ENCODE data around the gene PDK2.
A peak's percentile ranks its signal among the peaks of the same experiment; 100 is the strongest.

The PDK2 gene

GRCh38 chr17:50048988-50049387 is 46.2 kb upstream of the PDK2 start:
- Histone ChIP-seq H3K4me3 (ENCODE audit: control insufficient read depth in 1 of 7, extremely low read depth in 1 of 7, insufficient read depth in 4 of 7, low read depth in 2 of 7, low read length in 6 of 7) (no peak overlapping the region), H3K9me3 (ENCODE audit: control extremely low read depth in 1 of 5, control insufficient read depth in 4 of 5, insufficient read depth in 2 of 5, low read depth in 1 of 5, low read length in 4 of 5) (no peaks in the 10 kb centered on the region), H3K27me3 (replicated peaks in 2 of 5; ENCODE audit: control insufficient read depth in 4 of 5, insufficient read depth in 5 of 5, low read length in 4 of 5) (peaks cover 0 to 8% (median 3%) of the 10 kb centered on the region in 5 experiments), H3K36me3 (ENCODE audit: control insufficient read depth in 4 of 4, insufficient read depth in 4 of 4, low read length in 3 of 4) (no peaks in the 10 kb centered on the region), H3K27ac (ENCODE audit: insufficient read depth in 1 of 2, low read depth in 1 of 2, low read length in 2 of 2, poor library complexity in 1 of 2, severe bottlenecking in 2 of 2) (no peak overlapping the region), H3K4me1 (ENCODE audit: control extremely low read depth in 1 of 4, control insufficient read depth in 4 of 4, insufficient read depth in 4 of 4, low read length in 3 of 4) (peaks cover 0 to 40% (median 19%) of the 10 kb centered on the region in 4 experiments)
- ChIA-PET CTCF (interaction anchor here (1.1 kb wide), 1 partner anchor 17 kb away, joined by 3 read pairs; no protein-coding TSS in a partner anchor), POLR2A (no interaction called here)
- no peak for DNase-seq
- WGBS (ENCODE audit: insufficient coverage): 98% methylated on average over 4 of the region's 4 CpGs

- CTCF ChIA-PET: interaction anchor here (1.1 kb wide), 1 partner anchor 18 kb away, joined by 3 read pairs; no protein-coding TSS in a partner anchor
- H3K9me3 ChIP-seq (ENCODE audit: control extremely low read depth in 1 of 5, control insufficient read depth in 4 of 5, insufficient read depth in 2 of 5, low read depth in 1 of 5, low read length in 4 of 5): no peaks in the 10 kb centered on the region
These were observed 45.5 kb upstream of the PDK2 start for GRCh38 chr17:50049636-50050035.

GRCh38 chr17:50050431-50051032 is 44.6 kb upstream of the PDK2 start:
- DNase-seq: no peak
- WGBS (ENCODE audit: insufficient coverage): 95% methylated on average over 8 of the region's 12 CpGs
- CTCF ChIA-PET: interaction anchor here (0.6 kb wide), 1 partner anchor 28 kb away, joined by 3 read pairs; no protein-coding TSS in a partner anchor
- POLR2A ChIA-PET: no interaction called here
- Histone ChIP-seq H3K9me3 (ENCODE audit: control extremely low read depth in 1 of 5, control insufficient read depth in 4 of 5, insufficient read depth in 2 of 5, low read depth in 1 of 5, low read length in 4 of 5) (no peaks in the 10 kb centered on the region), H3K36me3 (ENCODE audit: control insufficient read depth in 4 of 4, insufficient read depth in 4 of 4, low read length in 3 of 4) (no peaks in the 10 kb centered on the region), H3K4me1 (ENCODE audit: control extremely low read depth in 1 of 4, control insufficient read depth in 4 of 4, insufficient read depth in 4 of 4, low read length in 3 of 4) (peaks cover 0 to 47% (median 27%) of the 10 kb centered on the region in 4 experiments), H3K4me3 (ENCODE audit: control insufficient read depth in 1 of 7, extremely low read depth in 1 of 7, insufficient read depth in 4 of 7, low read depth in 2 of 7, low read length in 6 of 7) (no peak overlapping the region), H3K27ac (ENCODE audit: insufficient read depth in 1 of 2, low read depth in 1 of 2, low read length in 2 of 2, poor library complexity in 1 of 2, severe bottlenecking in 2 of 2) (no peak overlapping the region), H3K27me3 (replicated peaks in 2 of 5; ENCODE audit: control insufficient read depth in 4 of 5, insufficient read depth in 5 of 5, low read length in 4 of 5) (peaks cover 0 to 19% (median 13%) of the 10 kb centered on the region in 5 experiments)

More at GRCh38 chr17:50049636-50050035, 45.5 kb upstream of the PDK2 start:
- DNase-seq: no peak
- no peak overlapping the region for H3K27ac ChIP-seq (ENCODE audit: insufficient read depth in 1 of 2, low read depth in 1 of 2, low read length in 2 of 2, poor library complexity in 1 of 2, severe bottlenecking in 2 of 2)
- POLR2A ChIA-PET: no interaction called here
- no peak overlapping the region for H3K4me3 ChIP-seq (ENCODE audit: control insufficient read depth in 1 of 7, extremely low read depth in 1 of 7, insufficient read depth in 4 of 7, low read depth in 2 of 7, low read length in 6 of 7)
- 85% methylated on average over 2 of the region's 3 CpGs for WGBS (ENCODE audit: insufficient coverage)
- peaks cover 0 to 40% (median 20%) of the 10 kb centered on the region in 4 experiments for H3K4me1 ChIP-seq (ENCODE audit: control extremely low read depth in 1 of 4, control insufficient read depth in 4 of 4, insufficient read depth in 4 of 4, low read length in 3 of 4)
- H3K27me3 ChIP-seq (replicated peaks in 2 of 5; ENCODE audit: control insufficient read depth in 4 of 5, insufficient read depth in 5 of 5, low read length in 4 of 5): peaks cover 0 to 12% (median 5%) of the 10 kb centered on the region in 5 experiments
- no peaks in the 10 kb centered on the region for H3K36me3 ChIP-seq (ENCODE audit: control insufficient read depth in 4 of 4, insufficient read depth in 4 of 4, low read length in 3 of 4)

- Histone ChIP-seq H3K27ac (ENCODE audit: insufficient read depth in 1 of 2, low read depth in 1 of 2, low read length in 2 of 2, poor library complexity in 1 of 2, severe bottlenecking in 2 of 2) (no peak overlapping the region), H3K4me1 (ENCODE audit: control extremely low read depth in 1 of 4, control insufficient read depth in 4 of 4, insufficient read depth in 4 of 4, low read length in 3 of 4) (peaks cover 0 to 53% (median 30%) of the 10 kb centered on the region in 4 experiments), H3K4me3 (ENCODE audit: control insufficient read depth in 1 of 7, extremely low read depth in 1 of 7, insufficient read depth in 4 of 7, low read depth in 2 of 7, low read length in 6 of 7) (no peak overlapping the region), H3K36me3 (ENCODE audit: control insufficient read depth in 4 of 4, insufficient read depth in 4 of 4, low read length in 3 of 4) (no peaks in the 10 kb centered on the region), H3K27me3 (replicated peaks in 2 of 5; ENCODE audit: control insufficient read depth in 4 of 5, insufficient read depth in 5 of 5, low read length in 4 of 5) (peaks cover 0 to 20% (median 13%) of the 10 kb centered on the region in 5 experiments), H3K9me3 (ENCODE audit: control extremely low read depth in 1 of 5, control insufficient read depth in 4 of 5, insufficient read depth in 2 of 5, low read depth in 1 of 5, low read length in 4 of 5) (no peaks in the 10 kb centered on the region)
- POLR2A ChIA-PET: no interaction called here
- DNase-seq: peak; percentile 44 to 76 (median 76)
- 100% methylated on average over 1 of the region's 4 CpGs for WGBS (ENCODE audit: insufficient coverage)
- CTCF ChIA-PET: interaction anchor here (1.1 kb wide), 2 partner anchors 10 to 26 kb away, joined by 3 read pairs; no protein-coding TSS in a partner anchor
These were observed 44.0 kb upstream of the PDK2 start for GRCh38 chr17:50051082-50051576.

GRCh38 chr17:50051606-50052005 is 43.5 kb upstream of the PDK2 start:
- DNase-seq: no peak
- Histone ChIP-seq H3K27me3 (replicated peaks in 2 of 5; ENCODE audit: control insufficient read depth in 4 of 5, insufficient read depth in 5 of 5, low read length in 4 of 5) (peaks cover 0 to 25% (median 13%) of the 10 kb centered on the region in 5 experiments), H3K4me1 (ENCODE audit: control extremely low read depth in 1 of 4, control insufficient read depth in 4 of 4, insufficient read depth in 4 of 4, low read length in 3 of 4) (peaks cover 0 to 58% (median 35%) of the 10 kb centered on the region in 4 experiments), H3K36me3 (ENCODE audit: control insufficient read depth in 4 of 4, insufficient read depth in 4 of 4, low read length in 3 of 4) (no peaks in the 10 kb centered on the region), H3K9me3 (ENCODE audit: control extremely low read depth in 1 of 5, control insufficient read depth in 4 of 5, insufficient read depth in 2 of 5, low read depth in 1 of 5, low read length in 4 of 5) (no peaks in the 10 kb centered on the region), H3K27ac (ENCODE audit: insufficient read depth in 1 of 2, low read depth in 1 of 2, low read length in 2 of 2, poor library complexity in 1 of 2, severe bottlenecking in 2 of 2) (no peak overlapping the region), H3K4me3 (ENCODE audit: control insufficient read depth in 1 of 7, extremely low read depth in 1 of 7, insufficient read depth in 4 of 7, low read depth in 2 of 7, low read length in 6 of 7) (no peak overlapping the region)
- CTCF ChIA-PET: interaction anchor here (1.1 kb wide), 2 partner anchors 9 to 26 kb away, joined by 3 read pairs; no protein-coding TSS in a partner anchor
- POLR2A ChIA-PET: interaction anchor here (0.6 kb wide), 1 partner anchor 22 kb away, joined by 6 read pairs; no protein-coding TSS in a partner anchor
- whole genome bisulfite sequencing (ENCODE audit: insufficient coverage): 100% methylated on average over 2 of the region's 2 CpGs

- Histone ChIP-seq H3K4me1 (ENCODE audit: control extremely low read depth in 1 of 4, control insufficient read depth in 4 of 4, insufficient read depth in 4 of 4, low read length in 3 of 4) (peaks cover 0 to 63% (median 40%) of the 10 kb centered on the region in 4 experiments), H3K27ac (ENCODE audit: insufficient read depth in 1 of 2, low read depth in 1 of 2, low read length in 2 of 2, poor library complexity in 1 of 2, severe bottlenecking in 2 of 2) (no peak overlapping the region), H3K9me3 (ENCODE audit: control extremely low read depth in 1 of 5, control insufficient read depth in 4 of 5, insufficient read depth in 2 of 5, low read depth in 1 of 5, low read length in 4 of 5) (no peaks in the 10 kb centered on the region), H3K4me3 (ENCODE audit: control insufficient read depth in 1 of 7, extremely low read depth in 1 of 7, insufficient read depth in 4 of 7, low read depth in 2 of 7, low read length in 6 of 7) (no peak overlapping the region), H3K27me3 (replicated peaks in 2 of 5; ENCODE audit: control insufficient read depth in 4 of 5, insufficient read depth in 5 of 5, low read length in 4 of 5) (peaks cover 0 to 32% (median 17%) of the 10 kb centered on the region in 5 experiments), H3K36me3 (ENCODE audit: control insufficient read depth in 4 of 4, insufficient read depth in 4 of 4, low read length in 3 of 4) (no peaks in the 10 kb centered on the region)
- 100% methylated on average over 2 of the region's 6 CpGs for WGBS (ENCODE audit: insufficient coverage)
- POLR2A ChIA-PET: interaction anchor here (0.6 to 0.7 kb wide), 2 partner anchors 23 to 126 kb away, joined by 4 to 6 read pairs; no protein-coding TSS in a partner anchor
- DNase-seq: no peak
- CTCF ChIA-PET: interaction anchor here (1.1 to 1.5 kb wide), 2 partner anchors 9 to 21 kb away, joined by 3 to 5 read pairs; no protein-coding TSS in a partner anchor
These were observed 42.8 kb upstream of the PDK2 start for GRCh38 chr17:50052241-50052796.

All from common myeloid progenitor, CD34-positive (primary cell).